Skeletal muscle satellite cell (primary cell): Measurements from ENCODE around the gene ERICH2.

ENCODE experiments used
- H3K27me3 ChIP-seq: 2 replicates; pipeline ENCODE4 v1.7.0; 2013; ENCODE audit warnings: low read length; ENCODE audit not compliant: control insufficient read depth, insufficient read depth
- H3K36me3 ChIP-seq: 2 replicates; pipeline ENCODE4 v1.7.0; 2013; ENCODE audit warnings: mild to moderate bottlenecking, control low read depth, low read length; ENCODE audit not compliant: insufficient read depth
- H3K4me1 ChIP-seq: 2 replicates; pipeline ENCODE4 v1.7.0; 2013; ENCODE audit warnings: low read length; ENCODE audit not compliant: control insufficient read depth, insufficient read depth
- H3K4me2 ChIP-seq: 2 replicates; pipeline ENCODE4 v1.7.0; 2013; ENCODE audit warnings: mild to moderate bottlenecking, low read length
- H3K4me3 ChIP-seq: 2 replicates; pipeline ENCODE4 v1.7.0; 2013; ENCODE audit warnings: low read length
- H3K9ac ChIP-seq: 2 replicates; pipeline ENCODE4 v1.7.0; 2013; ENCODE audit warnings: mild to moderate bottlenecking, low read depth, low read length, moderate library complexity
- H3K9me3 ChIP-seq: replicated peaks from 2 replicates; pipeline ENCODE4 v1.7.0; 2013; ENCODE audit warnings: mild to moderate bottlenecking, control low read depth, low read length

Gene ERICH2

GRCh38 chr2:170829036-170829435, 58.9 kb downstream of the ERICH2 start:
- Histone ChIP-seq H3K4me3 (no peak overlapping the region), H3K4me2 (no peak overlapping the region), H3K9ac (no peak overlapping the region), H3K9me3 (no peaks in the 10 kb centered on the region), H3K4me1 (no peaks in the 10 kb centered on the region), H3K27me3 (peaks cover 55% of the 10 kb centered on the region), H3K36me3 (no peaks in the 10 kb centered on the region)

GRCh38 chr2:170830166-170830565, 60.0 kb downstream of the ERICH2 start:
- Histone ChIP-seq H3K27me3 (peaks cover 44% of the 10 kb centered on the region), H3K36me3 (no peaks in the 10 kb centered on the region), H3K4me3 (no peak overlapping the region), H3K4me2 (no peak overlapping the region), H3K4me1 (no peaks in the 10 kb centered on the region), H3K9me3 (no peaks in the 10 kb centered on the region), H3K9ac (no peak overlapping the region)

GRCh38 chr2:170831115-170831514, 60.9 kb downstream of the ERICH2 start:
- peaks cover 36% of the 10 kb centered on the region for H3K27me3 ChIP-seq
- H3K9ac ChIP-seq, result no peak overlapping the region

GRCh38 chr2:170836027-170836426, 65.8 kb downstream of the ERICH2 start:
- Histone ChIP-seq H3K36me3 (no peaks in the 10 kb centered on the region), H3K9me3 (no peaks in the 10 kb centered on the region), H3K4me3 (no peak overlapping the region), H3K4me2 (no peak overlapping the region), H3K4me1 (no peaks in the 10 kb centered on the region), H3K27me3 (no peaks in the 10 kb centered on the region), H3K9ac (no peak overlapping the region)

More at GRCh38 chr2:170831115-170831514, 60.9 kb downstream of the ERICH2 start:
- Histone ChIP-seq H3K36me3 (no peaks in the 10 kb centered on the region), H3K9me3 (no peaks in the 10 kb centered on the region), H3K4me1 (no peaks in the 10 kb centered on the region), H3K4me2 (no peak overlapping the region), H3K4me3 (no peak overlapping the region)

GRCh38 chr2:170840717-170841210, 70.6 kb downstream of the ERICH2 start:
- H3K36me3 ChIP-seq, result no peaks in the 10 kb centered on the region
- peaks cover 20% of the 10 kb centered on the region for H3K4me1 ChIP-seq
- no peaks in the 10 kb centered on the region for H3K9me3 ChIP-seq
- H3K4me3 ChIP-seq, result no peak overlapping the region
- H3K9ac ChIP-seq, result no peak overlapping the region
- no peak overlapping the region for H3K4me2 ChIP-seq
- H3K27me3 ChIP-seq, result no peaks in the 10 kb centered on the region

- no peaks in the 10 kb centered on the region for H3K9me3 ChIP-seq
- peaks cover 23% of the 10 kb centered on the region for H3K4me1 ChIP-seq
- peak overlapping the region; percentile 39 for H3K9ac ChIP-seq
- H3K36me3 ChIP-seq, result no peaks in the 10 kb centered on the region
- peak overlapping the region; percentile 58 for H3K4me2 ChIP-seq
- H3K27me3 ChIP-seq, result no peaks in the 10 kb centered on the region
- H3K4me3 ChIP-seq, result no peak overlapping the region
Observed at GRCh38 chr2:170842785-170843184, 72.6 kb downstream of the ERICH2 start.

GRCh38 chr2:170843656-170844055, 73.5 kb downstream of the ERICH2 start:
- Histone ChIP-seq H3K4me2 (peak overlapping the region; percentile 58), H3K4me1 (peaks cover 32% of the 10 kb centered on the region), H3K9ac (peak overlapping the region; percentile 39), H3K36me3 (no peaks in the 10 kb centered on the region), H3K9me3 (no peaks in the 10 kb centered on the region), H3K4me3 (no peak overlapping the region), H3K27me3 (no peaks in the 10 kb centered on the region)

GRCh38 chr2:170845343-170845742, 75.2 kb downstream of the ERICH2 start:
- Histone ChIP-seq H3K4me3 (no peak overlapping the region), H3K4me1 (peaks cover 36% of the 10 kb centered on the region), H3K4me2 (no peak overlapping the region), H3K9ac (no peak overlapping the region), H3K9me3 (no peaks in the 10 kb centered on the region), H3K27me3 (no peaks in the 10 kb centered on the region), H3K36me3 (no peaks in the 10 kb centered on the region)

GRCh38 chr2:170846314-170846713, 76.1 kb downstream of the ERICH2 start:
- Histone ChIP-seq H3K36me3 (no peaks in the 10 kb centered on the region), H3K4me3 (no peak overlapping the region), H3K9ac (no peak overlapping the region), H3K4me1 (peaks cover 36% of the 10 kb centered on the region), H3K27me3 (no peaks in the 10 kb centered on the region), H3K4me2 (no peak overlapping the region), H3K9me3 (no peaks in the 10 kb centered on the region)

GRCh38 chr2:170847716-170848115, 77.5 kb downstream of the ERICH2 start:
- H3K4me1 ChIP-seq, result peaks cover 30% of the 10 kb centered on the region
- H3K27me3 ChIP-seq, result no peaks in the 10 kb centered on the region
- no peak overlapping the region for H3K4me2 ChIP-seq
- no peak overlapping the region for H3K9ac ChIP-seq
- no peak overlapping the region for H3K4me3 ChIP-seq
- no peaks in the 10 kb centered on the region for H3K9me3 ChIP-seq
- no peaks in the 10 kb centered on the region for H3K36me3 ChIP-seq
